Upper lobe of left lung (tissue), 6 donors: ENCODE results near the gene TNFSF11. TPM values are rescaled to one million over a fixed set of nuclear protein-coding genes. Genes with fewer than 3 reads are reported as not detected.
A peak's percentile ranks its signal among the peaks of the same experiment; 100 is the strongest.

Experiments used
- ATAC-seq, 2 donors: fragments of 200-7000 bp; cut with Tn5 transposase; one replicate each; pipeline ENCODE4 v1.9.1; 2022; ENCODE audit warnings: mild to moderate bottlenecking in 2 of 2, moderate library complexity in 2 of 2; ENCODE audit not compliant: low FRiP score in 2 of 2
- DNase-seq, 2 donors: peaks; one replicate each; pipeline ENCODE4 v3.0.0-alpha.2; 2019 to 2020
- H3K27ac ChIP-seq, 4 donors: fragments of 200-600 bp; sonication (generic); one replicate each; pipeline ENCODE4 v1.5.1; 2016 to 2019
- H3K27me3 ChIP-seq, 4 donors: fragments of 200-600 bp; sonication (generic); one replicate each; pipeline ENCODE4 v1.5.1; 2017 to 2019
- H3K36me3 ChIP-seq, 4 donors: fragments of 200-600 bp; sonication (generic); one replicate each; pipeline ENCODE4 v1.5.1; 2016 to 2019
- H3K4me1 ChIP-seq, 4 donors: fragments of 200-600 bp; sonication (generic); one replicate each; pipeline ENCODE4 v1.5.1; 2018 to 2019
- H3K4me3 ChIP-seq, 4 donors: fragments of 200-600 bp; sonication (generic); one replicate each; pipeline ENCODE4 v1.5.1; 2017 to 2019; ENCODE audit warnings: mild to moderate bottlenecking in 2 of 4, moderate library complexity in 1 of 4
- H3K9me3 ChIP-seq, 4 donors: fragments of 200-600 bp; sonication (generic); one replicate each; pipeline ENCODE4 v1.5.1; 2018 to 2019
- CTCF ChIP-seq, 6 experiments: fragments of 450-650 bp in 4 of 6; fragments of 200-600 bp in 2 of 6; sonication (generic) in 2 of 6; IDR thresholded peaks; one replicate each; pipeline ENCODE4 v1.5.1; 2016 to 2019; ENCODE audit warnings: antibody characterized with exemption in 6 of 6
- EP300 ChIP-seq, 4 donors: sonication (generic); formaldehyde crosslinking; IDR thresholded peaks; one replicate each; pipeline ENCODE4 v1.5.1; 2017; ENCODE audit warnings: antibody characterized with exemption in 4 of 4, control low read depth in 2 of 4
- POLR2A ChIP-seq, 4 donors: fragments of 450-650 bp; IDR thresholded peaks; one replicate each; pipeline ENCODE4 v1.5.1; 2016 to 2017; ENCODE audit warnings: antibody characterized with exemption in 4 of 4, mild to moderate bottlenecking in 2 of 4
- POLR2AphosphoS5 ChIP-seq, 2 donors: sonication (generic); formaldehyde crosslinking; IDR thresholded peaks; one replicate each; pipeline ENCODE4 v1.5.1; 2017; ENCODE audit warnings: antibody characterized with exemption in 2 of 2
- WGBS, 2 donors: methylation state at CpG; one replicate each; pipeline ENCODE4 v1.1.5; 2017 to 2018; 5-methylcytosine and 5-hydroxymethylcytosine counted together
- total RNA-seq, 6 donors: library from RNA; depleted of rRNA in 4 of 6; stranded (reverse); fragments of >200 nt in 4 of 6; gene quantifications; one replicate each; pipeline versions ENCODE4 v1.1.0 to v1.2.1, GENCODE V29; 2016 to 2021
- donor health status: DM: no; HTN: no; CAD: no; lungs with moderate emphysema.
- donor health status: DM: no; HTN: yes; CAD: no; lungs with severe emphysema.

The TNFSF11 gene
- total RNA-seq, 6 donors from 2014 or later, result not detected

DNA sequence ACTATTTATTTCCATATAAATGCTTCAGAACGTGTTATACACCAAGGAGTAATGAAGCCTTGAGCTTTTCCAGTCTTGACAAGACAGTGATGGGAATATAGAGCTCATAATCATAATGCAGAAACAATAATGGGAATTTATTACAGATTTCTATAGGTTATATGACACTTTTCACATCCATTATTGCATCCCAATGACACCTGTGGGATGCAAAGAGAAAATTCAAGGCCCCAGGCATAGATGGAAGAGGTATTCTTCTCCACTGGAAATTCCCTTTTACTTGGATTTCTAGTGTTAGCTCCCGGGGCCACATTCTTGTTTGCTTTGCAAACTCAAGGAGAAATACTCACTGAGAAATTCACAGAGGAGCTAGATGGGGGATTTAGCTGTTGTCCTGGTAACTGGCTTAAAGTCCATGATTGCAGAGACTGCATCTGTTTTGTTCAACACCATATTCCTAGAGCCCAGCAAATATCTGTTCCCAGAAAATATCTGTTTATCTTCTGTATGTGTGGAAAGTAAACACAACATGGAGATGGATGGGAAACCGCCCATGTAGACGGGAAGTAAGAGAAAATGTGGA is 30.6 kb upstream of the TNFSF11 start:
- H3K27me3 ChIP-seq, result no peaks in the 10 kb centered on the region
- DNase-seq (no peak), ATAC-seq (no peak)
- 53 to 66% methylated on average over 4 of the region's 4 CpGs for WGBS, 2 donors
- no peak overlapping the region for H3K27ac ChIP-seq
- no peaks in the 10 kb centered on the region for H3K4me1 ChIP-seq
- H3K36me3 ChIP-seq, result no peaks in the 10 kb centered on the region
- no peak for TF ChIP-seq POLR2AphosphoS5 (IDR thresholded peaks at IDR 0.05)
- no peak for TF ChIP-seq POLR2A (IDR thresholded peaks at IDR 0.05)
- TF ChIP-seq EP300 (IDR thresholded peaks at IDR 0.05), result no peak
- no peak for TF ChIP-seq CTCF (IDR thresholded peaks at IDR 0.05)
- no peaks in the 10 kb centered on the region for H3K9me3 ChIP-seq
- no peak overlapping the region for H3K4me3 ChIP-seq

GRCh38 chr13:42544246-42544926 is 29.6 kb upstream of the TNFSF11 start:
- TF ChIP-seq EP300 (IDR thresholded peaks at IDR 0.05), result no peak
- no peak for TF ChIP-seq POLR2AphosphoS5 (IDR thresholded peaks at IDR 0.05)
- TF ChIP-seq POLR2A (IDR thresholded peaks at IDR 0.05), result no peak
- TF ChIP-seq CTCF (IDR thresholded peaks at IDR 0.05), result no peak
- Histone ChIP-seq H3K27ac (no peak overlapping the region), H3K4me3 (no peak overlapping the region), H3K9me3 (no peaks in the 10 kb centered on the region), H3K4me1 (no peaks in the 10 kb centered on the region), H3K27me3 (no peaks in the 10 kb centered on the region), H3K36me3 (no peaks in the 10 kb centered on the region)
- ATAC-seq, result peak in 1 of 2 donors; percentile 49
- no peak for DNase-seq
- WGBS, 2 donors, result 76 to 81% methylated on average over 4 of the region's 4 CpGs

GRCh38 chr13:42545842-42546241 is 28.1 kb upstream of the TNFSF11 start:
- 79 to 82% methylated on average over 3 of the region's 3 CpGs for WGBS, 2 donors
- Histone ChIP-seq H3K27ac (no peak overlapping the region), H3K36me3 (no peaks in the 10 kb centered on the region), H3K4me1 (no peaks in the 10 kb centered on the region), H3K4me3 (no peak overlapping the region), H3K27me3 (no peaks in the 10 kb centered on the region), H3K9me3 (no peaks in the 10 kb centered on the region)
- ATAC-seq, result no peak
- TF ChIP-seq CTCF (IDR thresholded peaks at IDR 0.05), result no peak
- TF ChIP-seq EP300 (IDR thresholded peaks at IDR 0.05), result no peak
- TF ChIP-seq POLR2A (IDR thresholded peaks at IDR 0.05), result no peak
- TF ChIP-seq POLR2AphosphoS5 (IDR thresholded peaks at IDR 0.05), result no peak
- DNase-seq, result no peak

DNA sequence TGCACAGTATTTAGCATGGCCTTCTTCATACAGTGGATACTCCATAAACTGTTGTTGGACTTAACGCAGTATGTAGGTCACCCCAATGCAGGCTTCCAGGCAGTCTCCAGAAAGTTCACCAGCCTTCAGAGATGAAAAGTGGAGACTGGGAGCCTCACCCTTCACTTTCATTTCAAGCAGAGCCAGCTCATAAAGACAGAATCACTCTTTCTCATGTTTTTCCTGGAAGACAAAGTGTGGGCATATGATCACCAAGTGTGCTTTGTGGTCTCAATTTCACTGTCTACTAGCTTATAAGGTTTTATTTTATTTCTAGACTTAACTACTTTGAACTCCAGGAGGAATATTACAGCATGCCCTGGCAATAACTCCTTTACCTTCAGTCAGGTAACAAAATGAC is 26.3 kb upstream of the TNFSF11 start:
- ATAC-seq, result no peak
- 91 to 95% methylated on average over 1 of the region's 1 CpG for WGBS, 2 donors
- no peak for DNase-seq
- no peaks in the 10 kb centered on the region for H3K9me3 ChIP-seq
- TF ChIP-seq POLR2A (IDR thresholded peaks at IDR 0.05) (no peak), POLR2AphosphoS5 (IDR thresholded peaks at IDR 0.05) (no peak), CTCF (IDR thresholded peaks at IDR 0.05) (no peak), EP300 (IDR thresholded peaks at IDR 0.05) (no peak)
- H3K4me3 ChIP-seq, result no peak overlapping the region
- no peaks in the 10 kb centered on the region for H3K36me3 ChIP-seq
- no peak overlapping the region for H3K27ac ChIP-seq
- no peaks in the 10 kb centered on the region for H3K4me1 ChIP-seq
- H3K27me3 ChIP-seq, result no peaks in the 10 kb centered on the region
